GM21576 (cell line): Measurements from ENCODE around the gene CHMP4B.

Source experiments
- ATAC-seq: cut with Tn5 transposase; IDR thresholded peaks from one replicate; pipeline ENCODE4 v1.9.1; 2021; ENCODE audit warnings: mild to moderate bottlenecking, moderate library complexity; ENCODE audit not compliant: unreplicated experiment

The CHMP4B gene

GRCh38 chr20:33817411-33817810, 6.3 kb downstream of the CHMP4B start:
- ATAC-seq: no peak

DNA sequence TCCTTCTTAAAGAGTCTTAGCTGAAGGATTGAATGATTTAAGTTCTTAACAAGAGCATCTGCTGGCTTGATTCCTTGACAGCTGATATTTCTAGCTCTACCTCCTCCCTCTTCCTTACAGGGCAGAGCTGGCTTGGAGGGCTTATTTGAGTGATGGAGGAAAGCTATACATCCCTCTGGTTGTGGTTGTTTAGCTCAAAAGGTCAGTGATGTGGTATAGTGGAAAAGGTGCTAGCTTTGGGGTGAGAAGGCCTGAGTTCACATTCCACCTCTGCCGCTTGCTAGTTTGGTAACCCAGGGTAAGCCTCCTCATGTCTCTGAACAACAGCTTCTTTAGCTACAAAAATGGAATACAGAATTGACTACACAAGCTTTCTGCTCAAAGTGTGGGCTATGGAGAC, 8.3 kb downstream of the CHMP4B start:
- ATAC-seq: no peak

- no peak for ATAC-seq
Observed at GRCh38 chr20:33820362-33820761, 9.2 kb downstream of the CHMP4B start.

DNA sequence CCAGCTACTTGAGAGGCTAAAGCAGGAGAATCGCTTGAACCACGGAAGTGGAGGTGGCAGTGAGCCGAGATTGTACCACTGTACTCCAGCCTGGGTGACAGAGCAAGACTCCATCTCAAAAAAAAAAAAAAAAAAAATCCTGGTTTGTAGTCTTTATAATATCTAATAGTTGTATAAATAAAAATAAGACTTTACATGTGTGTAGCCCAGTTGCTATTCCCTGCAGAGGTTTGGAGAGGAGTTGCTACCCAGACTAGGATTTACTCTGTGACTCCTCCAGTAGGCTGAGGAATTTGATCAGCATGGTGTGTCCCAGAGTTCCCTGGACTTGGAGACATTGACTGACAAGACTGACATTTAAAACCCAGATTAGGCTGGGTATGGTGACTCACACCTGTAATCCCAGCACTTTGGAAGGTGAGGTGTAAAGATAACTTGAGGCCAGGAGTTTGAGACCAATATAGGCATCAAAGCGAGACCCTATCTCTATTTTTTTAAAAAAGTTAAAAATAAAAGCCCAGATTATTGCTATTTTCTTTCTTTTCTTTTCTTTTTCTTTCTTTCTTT, 10.2 kb downstream of the CHMP4B start:
- no peak for ATAC-seq

- ATAC-seq: no peak
Observed at GRCh38 chr20:33822423-33822822, 11.3 kb downstream of the CHMP4B start.

DNA sequence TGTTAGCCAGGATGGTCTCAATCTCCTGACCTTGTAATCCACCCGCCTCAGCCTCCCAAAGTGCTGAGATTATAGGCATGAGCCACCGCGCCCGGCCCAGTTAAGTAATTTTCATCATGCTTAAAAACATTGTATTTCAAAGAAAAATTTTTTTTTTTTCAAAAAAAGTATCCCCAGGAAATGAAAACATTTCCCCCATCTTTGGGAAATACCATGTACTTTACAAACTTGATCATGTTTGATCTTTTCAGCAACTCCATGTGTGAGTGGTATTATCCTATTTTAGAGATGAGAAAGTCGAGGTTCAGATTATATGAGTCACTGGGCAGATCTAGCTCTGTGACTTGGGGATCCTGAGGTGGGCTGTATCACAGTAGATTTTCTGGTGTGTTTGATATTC, 11.8 kb downstream of the CHMP4B start:
- no peak for ATAC-seq

GRCh38 chr20:33824852-33825251, 13.7 kb downstream of the CHMP4B start:
- ATAC-seq: no peak

DNA sequence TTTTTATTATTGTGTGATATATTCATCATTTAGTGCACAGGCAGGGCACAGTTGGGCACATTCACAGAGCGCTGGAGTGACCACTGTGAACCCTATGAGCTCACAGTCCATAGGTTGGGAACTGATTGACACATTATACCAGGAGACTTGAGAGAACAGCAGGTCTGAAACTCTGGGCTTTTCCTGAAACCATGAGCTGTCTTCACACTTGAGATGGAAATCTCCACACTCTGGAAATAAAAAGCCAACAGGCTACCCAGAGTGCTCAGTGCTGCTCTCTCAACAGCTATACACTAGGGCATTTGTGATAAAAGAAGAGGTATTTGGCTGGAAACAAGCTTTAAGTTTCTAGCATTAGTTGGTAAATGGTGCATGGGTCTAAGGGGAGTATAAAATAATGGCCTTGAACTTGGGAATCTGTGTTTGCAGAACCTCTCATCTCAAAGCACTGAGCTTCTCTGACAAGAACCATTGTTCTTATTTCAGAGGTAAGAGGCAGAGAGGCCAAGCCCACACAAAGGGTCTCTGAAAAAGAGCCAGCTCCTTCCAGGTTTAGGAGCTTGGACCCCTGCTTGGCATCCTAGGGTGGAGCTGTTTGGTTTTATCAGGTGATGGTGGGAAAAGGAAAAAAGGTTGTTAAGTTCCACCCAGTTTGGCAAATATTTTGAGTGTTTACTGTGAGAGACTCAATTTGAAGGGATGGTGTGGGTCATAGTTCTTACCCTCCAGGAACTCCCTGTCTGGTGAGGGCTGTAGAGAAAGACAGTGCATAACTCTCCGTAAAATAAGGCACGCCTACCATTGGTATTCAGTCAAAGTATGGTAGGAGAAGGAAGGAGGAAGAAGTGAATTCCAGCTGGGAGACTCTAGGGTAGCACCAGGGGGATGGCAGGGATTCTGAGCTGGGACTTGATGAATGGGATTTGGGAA, 14.5 kb downstream of the CHMP4B start:
- no peak for ATAC-seq

- ATAC-seq: no peak
Observed at GRCh38 chr20:33826270-33826897, 15.2 kb downstream of the CHMP4B start.

DNA sequence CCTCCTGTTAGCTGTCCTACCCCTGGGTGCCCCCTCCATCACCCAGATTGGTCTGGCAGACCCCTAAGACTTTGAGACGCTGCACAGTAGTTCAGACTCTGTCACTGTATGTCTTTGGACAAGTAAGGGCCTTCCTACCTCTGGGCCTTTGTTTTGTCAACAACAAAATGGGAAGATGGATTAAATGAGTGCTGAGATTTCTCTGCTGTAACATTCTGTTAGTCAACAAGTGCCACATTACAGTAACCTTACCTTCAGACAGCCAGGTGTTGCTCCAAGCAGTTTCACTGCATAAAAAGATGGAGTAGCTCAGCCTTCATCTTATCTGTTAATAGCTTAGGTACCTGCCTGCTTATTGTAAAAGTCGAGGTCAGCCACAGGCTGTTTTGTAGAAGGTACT, 16.0 kb downstream of the CHMP4B start:
- ATAC-seq: no peak

DNA sequence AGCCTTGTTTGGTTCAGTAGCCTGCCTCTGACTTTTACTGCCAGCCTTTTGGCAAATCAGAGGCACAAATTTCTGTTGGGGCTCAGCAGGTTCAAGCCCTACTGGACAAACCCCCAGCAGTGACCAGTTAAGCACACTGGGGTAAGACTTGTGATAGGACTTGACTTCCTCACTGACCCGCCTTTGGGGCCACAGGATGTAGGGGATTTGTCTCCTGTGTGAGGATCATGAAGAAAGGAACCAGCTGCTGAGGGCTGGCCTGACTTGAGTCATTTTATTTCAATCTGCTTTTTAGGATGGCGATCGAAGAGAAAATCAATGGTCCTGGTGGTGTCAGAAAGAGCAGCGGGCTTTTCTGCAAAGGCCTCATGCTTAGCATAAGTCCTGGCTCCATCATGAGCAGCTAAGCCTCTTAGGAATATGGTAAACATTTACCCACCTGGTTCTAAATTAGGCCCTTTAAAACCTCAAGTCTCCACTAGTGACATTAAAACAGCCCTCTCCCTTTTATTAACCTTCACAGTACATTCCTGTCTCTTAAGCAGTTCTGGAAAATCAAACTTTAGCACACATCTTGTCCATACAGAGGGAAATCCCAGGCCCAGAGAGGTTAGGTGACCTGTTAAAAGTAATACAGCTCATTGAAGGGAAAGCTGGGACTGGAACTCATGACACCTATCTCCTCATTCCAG, 16.6 kb downstream of the CHMP4B start:
- ATAC-seq: no peak

- ATAC-seq: no peak
Observed at GRCh38 chr20:33828326-33828844, 17.2 kb downstream of the CHMP4B start.

GRCh38 chr20:33828967-33829560, 17.9 kb downstream of the CHMP4B start:
- no peak for ATAC-seq

DNA sequence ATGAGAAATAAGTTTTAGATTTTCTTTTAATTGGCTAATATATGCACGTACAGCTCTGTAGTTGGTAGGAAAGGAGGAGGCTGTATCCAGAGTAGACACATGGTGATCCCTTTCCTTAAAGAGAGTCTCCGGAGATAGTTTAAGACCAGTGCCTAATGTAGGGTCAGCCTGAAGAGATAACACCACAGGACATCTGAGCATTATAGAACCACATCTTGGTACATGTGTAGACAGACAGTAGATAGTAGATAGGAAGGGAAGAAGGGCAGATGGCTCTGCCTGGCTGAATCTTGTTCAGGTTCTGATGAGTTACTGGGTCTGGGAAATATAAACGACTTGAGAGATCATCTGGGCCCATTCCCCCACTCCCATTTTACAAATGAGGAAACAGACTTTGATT, 18.5 kb downstream of the CHMP4B start:
- no peak for ATAC-seq

DNA sequence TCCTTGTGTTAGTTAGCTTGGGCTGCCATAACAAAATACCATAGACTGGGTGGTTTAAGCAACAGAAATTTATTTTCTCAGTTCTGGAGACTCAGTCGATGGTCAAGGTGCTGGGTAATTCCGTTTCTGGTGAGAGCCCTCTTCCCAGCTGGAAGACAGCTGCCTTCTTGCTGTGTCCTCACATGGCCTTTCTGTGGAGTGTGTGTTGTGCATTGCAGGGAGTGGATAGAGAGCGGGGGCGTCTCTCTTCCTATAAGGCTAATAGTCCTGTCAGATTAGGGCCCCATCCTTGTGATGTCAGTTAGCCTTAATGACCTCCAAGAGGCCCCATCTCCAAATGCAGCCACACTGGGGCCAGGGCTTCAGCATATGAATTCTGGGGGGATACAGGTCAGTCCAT, 19.2 kb downstream of the CHMP4B start:
- ATAC-seq: no peak

- ATAC-seq: no peak
Observed at GRCh38 chr20:33832103-33832804, 21.1 kb downstream of the CHMP4B start.

- ATAC-seq: no peak
Observed at GRCh38 chr20:33833333-33833732, 22.2 kb downstream of the CHMP4B start.

GRCh38 chr20:33835615-33836172, 24.5 kb downstream of the CHMP4B start:
- ATAC-seq: no peak

- ATAC-seq: no peak
Observed at GRCh38 chr20:33836277-33836676, 25.1 kb downstream of the CHMP4B start.
